HG02678 (cell line): ENCODE measurements around the gene STAB1.
"Not testable (repeated sequence)": the region's sequence is repeated elsewhere in the genome, so short reads cannot be mapped to it uniquely, and the experiment has no call there.

Source experiments
- ATAC-seq: cut with Tn5 transposase; IDR thresholded peaks from one replicate; pipeline ENCODE4 v1.9.1; 2021; ENCODE audit warnings: mild to moderate bottlenecking, moderate library complexity; ENCODE audit not compliant: unreplicated experiment

The STAB1 gene

GRCh38 chr3:52521881-52522650 lies 26.9 kb downstream of the STAB1 start:
- ATAC-seq, result no peak

GRCh38 chr3:52522651-52523251 lies 27.6 kb downstream of the STAB1 start:
- no peak for ATAC-seq

DNA sequence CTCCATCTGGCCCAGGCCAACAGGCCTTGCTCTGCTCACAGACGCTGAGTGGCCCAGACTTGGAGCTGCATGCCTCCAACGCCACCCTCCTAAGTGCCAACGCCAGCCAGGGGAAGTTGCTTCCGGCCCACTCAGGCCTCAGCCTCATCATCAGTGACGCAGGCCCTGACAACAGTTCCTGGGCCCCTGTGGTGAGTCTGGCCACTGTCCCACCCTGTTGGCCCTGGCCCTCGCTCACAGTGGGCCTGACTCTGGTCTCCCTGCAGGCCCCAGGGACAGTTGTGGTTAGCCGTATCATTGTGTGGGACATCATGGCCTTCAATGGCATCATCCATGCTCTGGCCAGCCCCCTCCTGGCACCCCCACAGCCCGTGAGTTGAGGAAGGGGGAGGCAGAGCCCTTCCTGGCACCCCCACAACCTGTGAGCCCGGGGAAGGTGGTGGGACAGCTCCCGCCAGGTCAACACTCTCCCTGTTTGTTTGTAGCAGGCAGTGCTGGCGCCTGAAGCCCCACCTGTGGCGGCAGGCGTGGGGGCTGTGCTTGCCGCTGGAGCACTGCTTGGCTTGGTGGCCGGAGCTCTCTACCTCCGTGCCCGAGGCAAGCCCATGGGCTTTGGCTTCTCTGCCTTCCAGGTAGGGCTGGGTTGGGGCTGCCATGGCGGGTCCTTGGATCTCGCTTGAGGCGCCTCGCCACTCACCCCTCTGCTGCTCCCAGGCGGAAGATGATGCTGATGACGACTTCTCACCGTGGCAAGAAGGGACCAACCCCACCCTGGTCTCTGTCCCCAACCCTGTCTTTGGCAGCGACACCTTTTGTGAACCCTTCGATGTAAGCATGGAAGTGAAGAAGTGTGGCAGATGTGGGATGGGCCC lies 28.5 kb downstream of the STAB1 start:
- ATAC-seq, result no peak

DNA sequence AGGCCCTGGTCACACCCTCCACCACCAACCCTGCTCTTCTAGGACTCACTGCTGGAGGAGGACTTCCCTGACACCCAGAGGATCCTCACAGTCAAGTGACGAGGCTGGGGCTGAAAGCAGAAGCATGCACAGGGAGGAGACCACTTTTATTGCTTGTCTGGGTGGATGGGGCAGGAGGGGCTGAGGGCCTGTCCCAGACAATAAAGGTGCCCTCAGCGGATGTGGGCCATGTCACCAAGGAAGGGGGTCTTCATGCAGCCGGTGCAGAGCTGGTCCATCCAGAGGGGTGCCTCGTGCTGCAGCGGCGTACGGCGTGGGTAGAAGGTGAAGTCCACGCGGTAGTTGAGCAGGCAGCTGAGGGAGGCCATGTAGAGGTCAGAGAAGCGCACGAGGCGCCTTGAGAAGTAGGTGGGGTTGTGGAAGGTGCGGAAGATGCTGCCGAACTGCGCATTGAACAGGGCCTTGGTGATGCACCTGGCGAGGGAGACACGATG lies 29.2 kb downstream of the STAB1 start:
- ATAC-seq, result no peak

DNA sequence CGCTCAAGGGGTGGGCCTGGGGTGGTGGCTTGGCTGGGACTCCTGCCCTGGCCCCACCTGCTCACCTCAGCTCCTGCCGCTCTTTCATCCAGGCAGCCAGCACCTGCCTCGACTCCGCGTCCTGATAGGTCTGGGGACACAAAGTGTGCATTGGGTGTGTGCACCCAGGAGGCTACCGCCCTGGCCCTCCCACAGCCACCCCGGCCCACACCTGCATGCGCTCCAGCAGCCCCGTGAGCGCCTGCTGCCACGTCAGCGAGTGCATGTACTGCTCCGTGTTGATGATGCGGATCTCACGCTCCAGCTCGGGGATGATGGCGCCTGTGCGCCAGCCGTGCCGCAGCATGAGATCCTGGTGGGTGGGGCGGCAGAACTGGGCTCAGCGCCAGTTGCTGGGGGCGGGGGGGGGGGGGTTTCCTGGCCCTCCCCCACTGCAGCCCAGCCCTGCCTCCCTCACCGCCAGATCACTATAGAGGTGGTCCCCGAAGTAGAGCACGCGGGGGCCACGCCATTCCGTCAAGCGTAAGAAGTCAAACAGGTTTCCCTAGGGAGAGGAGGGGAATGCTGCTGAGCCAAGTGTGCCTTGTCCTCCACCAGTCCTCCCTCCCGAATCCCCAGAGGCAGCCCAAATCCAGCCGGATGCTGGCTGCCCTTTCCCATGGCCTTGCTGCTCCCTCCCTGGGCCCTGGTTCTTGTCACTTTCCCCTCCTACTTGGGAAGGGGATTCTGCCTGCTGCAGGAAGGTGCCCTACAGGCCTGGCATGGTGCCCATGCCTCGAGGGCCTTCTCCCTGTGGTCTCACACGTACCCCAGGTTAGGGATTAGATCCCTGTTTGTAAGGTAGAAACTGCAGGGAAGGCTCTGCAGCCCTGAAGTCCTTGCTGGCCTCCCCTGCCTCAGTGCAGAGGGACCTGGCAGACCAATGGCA lies 29.9 kb downstream of the STAB1 start:
- ATAC-seq, result no peak

DNA sequence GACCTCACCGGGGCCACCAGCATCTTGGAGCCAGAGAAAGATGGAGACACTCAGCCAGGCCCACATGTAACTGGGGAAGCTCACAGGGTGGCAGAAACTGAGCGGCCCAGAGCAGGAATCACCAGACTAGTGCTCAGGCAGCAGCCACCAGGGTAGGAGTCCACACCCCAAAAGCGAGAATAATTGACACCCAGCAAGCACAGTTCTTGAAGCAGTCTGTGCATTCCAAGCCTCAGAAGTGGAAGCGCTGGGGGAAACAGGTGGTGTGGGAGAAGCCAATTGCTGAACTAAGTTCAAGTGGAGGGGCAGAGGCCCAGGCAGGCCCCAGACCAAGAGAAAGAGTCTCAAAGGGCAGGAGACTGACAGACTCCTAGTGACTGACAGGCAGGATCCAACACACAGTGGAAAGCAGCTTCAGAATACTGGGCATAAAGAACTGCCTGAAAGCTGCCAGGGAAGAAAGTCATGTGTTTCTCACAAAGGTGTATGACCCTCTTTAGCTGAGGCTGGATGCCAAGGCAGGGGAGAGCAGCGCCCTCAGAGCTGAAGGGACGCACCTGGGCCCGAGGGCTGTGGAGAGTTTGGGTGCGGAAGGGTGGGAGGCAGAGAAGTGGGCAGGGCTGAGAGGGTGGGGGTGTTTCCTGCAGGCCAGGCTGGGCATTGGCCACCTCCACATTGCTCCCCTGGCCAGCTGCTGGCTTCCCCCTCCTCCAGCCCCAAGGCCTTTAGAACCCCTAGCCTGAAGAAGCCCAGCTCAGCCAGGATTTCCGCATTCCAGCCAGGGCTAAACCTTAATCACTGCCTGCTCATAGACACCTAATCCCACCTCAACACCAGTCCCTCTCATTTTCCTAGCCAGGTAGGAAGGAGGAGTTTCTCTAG lies 30.8 kb downstream of the STAB1 start:
- ATAC-seq, result no peak

GRCh38 chr3:52526671-52527038 lies 31.5 kb downstream of the STAB1 start:
- ATAC-seq, result not testable (repeated sequence)

GRCh38 chr3:52527039-52527731 lies 32.0 kb downstream of the STAB1 start:
- no peak for ATAC-seq

- no peak for ATAC-seq
These were observed 32.8 kb downstream of the STAB1 start for GRCh38 chr3:52527732-52528585.

- no peak for ATAC-seq
These were observed 33.6 kb downstream of the STAB1 start for GRCh38 chr3:52528586-52529375.

- no peak for ATAC-seq
These were observed 34.5 kb downstream of the STAB1 start for GRCh38 chr3:52529376-52530333.

DNA sequence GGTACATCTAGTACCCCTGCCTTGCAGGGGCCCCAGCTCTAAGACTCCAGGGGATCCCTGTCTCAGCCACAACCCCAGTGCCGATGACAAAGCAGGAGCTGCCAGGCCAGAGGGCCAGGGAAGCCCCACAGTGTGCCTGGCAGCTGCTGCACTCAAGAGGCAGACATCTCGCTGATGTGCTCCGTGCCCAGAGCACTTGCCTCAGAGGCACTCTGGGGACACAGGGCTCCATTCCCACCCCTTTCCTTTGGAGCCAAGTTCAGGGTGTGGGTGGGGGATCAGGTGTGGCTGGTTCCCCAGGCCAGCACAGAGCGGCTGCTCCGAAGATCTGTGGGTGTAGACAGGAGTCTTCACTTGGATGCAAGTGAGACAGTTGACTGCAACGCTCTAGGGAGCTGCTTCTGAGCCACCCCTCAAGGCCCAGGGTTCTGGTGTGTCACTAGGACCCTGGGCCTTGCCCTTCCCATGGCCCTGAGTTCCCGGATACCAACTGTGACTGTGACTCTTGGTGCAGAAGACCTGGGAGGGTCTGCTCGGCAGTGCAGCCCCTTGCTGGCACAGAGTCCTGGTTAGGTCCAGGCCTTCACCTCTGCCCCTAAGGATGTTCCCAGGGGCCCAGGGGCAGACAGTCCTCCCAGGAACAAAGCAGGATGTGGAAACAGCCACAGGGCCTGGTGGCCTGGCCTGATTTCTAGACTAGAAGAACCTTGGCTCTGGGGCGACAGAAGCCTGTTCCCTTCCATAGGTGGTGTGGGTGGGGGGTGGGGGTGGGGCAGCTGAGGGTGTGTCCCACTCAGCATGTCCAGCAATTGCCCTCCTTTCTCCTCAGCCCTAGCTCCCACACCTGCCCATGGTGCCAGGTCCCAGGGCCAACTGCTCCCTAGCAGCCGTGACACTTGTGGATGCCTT lies 36.0 kb downstream of the STAB1 start:
- no peak for ATAC-seq

- ATAC-seq, result no peak
These were observed 36.9 kb downstream of the STAB1 start for GRCh38 chr3:52531860-52532516.

DNA sequence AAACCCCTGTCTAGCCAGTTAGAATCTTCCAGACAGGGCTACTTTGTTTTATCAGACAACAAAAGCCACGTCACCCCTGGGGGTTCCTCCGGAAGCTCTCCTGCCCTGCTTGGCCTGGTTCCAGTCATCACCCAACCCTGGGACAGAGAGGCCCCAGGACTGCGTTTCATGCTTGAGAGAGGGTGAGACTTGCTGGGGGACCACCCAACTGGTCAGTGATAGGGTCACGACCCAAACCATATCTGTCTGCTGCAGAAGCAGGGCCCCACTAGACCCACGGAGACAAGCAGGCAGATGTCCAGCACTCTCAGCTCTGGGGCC lies 37.3 kb downstream of the STAB1 start:
- no peak for ATAC-seq
